IPS-11a (cell line): ENCODE data around the gene ZNF277.

Source experiments
- H3K4me3 ChIP-seq: one replicate; pipeline ENCODE4 v1.5.1; 2013; ENCODE audit warnings: low read depth, low read length, control low read depth

ZNF277 gene

DNA sequence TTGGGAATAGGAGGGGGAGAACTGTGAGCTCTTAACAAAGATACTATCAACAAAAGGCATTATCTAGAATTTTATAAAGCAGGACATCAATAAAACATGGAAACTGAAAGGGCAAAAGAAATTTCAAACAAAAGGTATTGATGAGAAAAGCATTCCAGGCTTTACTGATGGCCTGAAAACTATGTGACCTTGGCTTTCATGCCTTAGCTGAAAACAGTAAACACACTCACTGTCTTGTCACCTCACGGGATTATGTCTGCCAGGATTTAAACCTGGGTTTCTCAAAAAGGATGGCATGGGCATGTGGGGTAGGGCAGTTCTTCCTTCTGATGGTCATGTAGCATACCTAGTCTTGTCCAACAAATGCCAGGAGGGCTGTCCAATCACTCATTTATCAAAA lies 23.2 kb upstream of the ZNF277 start:
- H3K4me3 ChIP-seq: no peak overlapping the region

DNA sequence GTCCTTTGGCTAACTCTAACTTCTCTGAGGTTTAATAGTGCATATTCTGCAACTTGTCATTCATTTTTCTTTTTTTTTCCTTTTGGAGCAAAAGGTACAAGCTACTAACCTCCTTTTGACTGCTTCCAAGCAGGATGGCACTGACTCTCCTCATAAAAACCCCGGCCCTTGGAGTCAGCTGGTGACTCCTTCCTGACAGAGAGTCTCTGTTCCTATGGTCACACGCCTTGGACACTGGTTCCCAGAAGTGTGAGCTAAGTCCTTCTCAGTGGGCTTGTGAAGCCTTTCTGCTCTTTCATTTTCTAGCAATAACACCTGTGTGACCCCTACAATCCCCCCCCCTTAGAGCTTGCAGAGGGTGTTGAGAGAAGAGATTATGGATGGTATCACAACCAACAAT lies 22.0 kb upstream of the ZNF277 start:
- H3K4me3 ChIP-seq: no peak overlapping the region

DNA sequence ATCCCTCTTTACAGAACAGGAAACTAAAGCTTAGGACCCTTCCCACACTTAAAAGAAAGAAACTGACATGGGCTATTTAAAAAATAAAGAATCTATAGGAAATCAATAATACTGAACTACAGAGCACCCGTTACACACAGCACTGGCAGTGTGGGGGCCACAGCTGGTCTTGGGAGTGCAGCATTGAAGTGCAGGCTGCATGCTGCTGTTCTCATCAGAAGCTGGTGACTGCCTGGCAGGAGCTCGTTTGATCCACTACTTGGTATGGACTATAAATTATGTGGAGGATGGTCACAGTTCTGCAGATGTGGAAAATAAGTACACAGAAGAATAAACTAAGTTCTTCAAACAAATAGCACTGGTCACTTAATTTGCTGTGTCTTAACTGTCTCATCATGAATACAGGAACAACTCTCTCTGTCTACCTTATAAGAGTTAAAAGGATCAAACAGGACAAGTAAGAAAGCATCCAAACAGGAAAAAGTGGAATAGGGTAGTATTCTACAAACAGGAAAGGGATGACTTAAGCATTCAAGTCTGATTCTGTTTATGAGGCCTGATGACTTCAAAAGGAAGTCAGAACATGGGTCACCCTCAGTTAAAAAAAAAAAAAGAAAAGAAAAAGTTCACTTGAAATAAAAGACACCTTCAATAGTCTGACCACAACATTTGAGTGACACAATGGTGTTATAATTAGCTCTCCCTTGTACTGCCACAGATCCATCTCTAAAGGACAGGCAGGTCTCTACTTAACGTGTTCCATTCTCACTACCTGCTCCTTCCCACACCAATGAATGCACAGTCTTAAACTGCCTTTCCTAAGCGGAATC lies 21.3 kb upstream of the ZNF277 start:
- no peak overlapping the region for H3K4me3 ChIP-seq

DNA sequence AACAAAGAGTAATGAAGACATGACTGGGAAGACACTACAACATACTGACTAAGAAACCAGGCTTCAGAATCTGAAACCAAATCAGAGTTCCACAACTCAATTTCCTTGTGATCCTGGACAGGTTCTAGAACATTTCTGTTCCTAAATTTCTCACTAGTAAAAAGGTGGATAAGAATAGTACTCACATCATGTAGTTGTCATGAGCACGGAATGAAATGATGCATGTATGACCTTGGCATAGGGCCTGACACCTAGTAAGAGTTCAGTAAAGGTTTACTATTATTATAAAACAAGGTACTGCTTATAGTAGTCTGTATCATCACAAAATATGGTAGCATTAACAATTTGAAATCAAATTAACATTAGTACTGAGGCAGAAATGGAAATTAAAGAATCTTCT lies 20.2 kb upstream of the ZNF277 start:
- no peak overlapping the region for H3K4me3 ChIP-seq

DNA sequence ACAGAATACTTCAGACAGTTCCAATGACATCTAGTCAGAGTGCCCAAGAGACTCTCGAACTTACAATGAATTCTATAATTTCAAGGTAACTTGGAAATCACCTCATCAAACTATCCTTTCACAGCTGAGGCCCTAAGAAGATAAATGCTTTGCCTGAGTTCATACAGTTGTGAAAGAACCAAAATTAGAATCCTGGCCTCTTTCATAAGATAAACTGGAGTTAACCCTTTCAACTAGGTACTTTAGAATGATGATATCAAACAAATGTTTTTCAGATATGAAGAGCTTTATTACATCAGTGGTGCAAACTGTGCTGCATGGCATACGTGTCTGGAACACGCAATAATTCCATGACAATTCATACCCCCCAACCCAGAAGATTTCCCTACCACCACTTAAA lies 18.2 kb upstream of the ZNF277 start:
- H3K4me3 ChIP-seq: no peak overlapping the region

DNA sequence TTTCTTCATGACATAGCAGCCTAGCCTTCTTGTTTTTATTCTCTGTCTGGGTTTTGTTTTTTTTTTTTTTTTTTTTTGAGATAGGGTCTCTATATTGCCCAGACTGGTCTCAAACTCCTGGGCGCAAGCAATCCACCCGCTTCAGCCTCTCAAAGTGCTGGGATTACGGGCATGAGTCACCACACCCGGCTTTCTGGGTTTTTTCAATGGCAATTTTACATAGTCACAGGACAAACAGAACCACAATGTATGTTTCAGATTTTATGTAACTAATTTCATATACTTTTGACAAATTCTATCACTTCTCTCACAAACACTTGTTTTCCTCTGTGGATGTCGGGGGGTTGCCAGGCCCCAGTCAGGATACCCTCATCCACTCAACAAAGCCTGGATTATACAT lies 16.8 kb upstream of the ZNF277 start:
- no peak overlapping the region for H3K4me3 ChIP-seq

DNA sequence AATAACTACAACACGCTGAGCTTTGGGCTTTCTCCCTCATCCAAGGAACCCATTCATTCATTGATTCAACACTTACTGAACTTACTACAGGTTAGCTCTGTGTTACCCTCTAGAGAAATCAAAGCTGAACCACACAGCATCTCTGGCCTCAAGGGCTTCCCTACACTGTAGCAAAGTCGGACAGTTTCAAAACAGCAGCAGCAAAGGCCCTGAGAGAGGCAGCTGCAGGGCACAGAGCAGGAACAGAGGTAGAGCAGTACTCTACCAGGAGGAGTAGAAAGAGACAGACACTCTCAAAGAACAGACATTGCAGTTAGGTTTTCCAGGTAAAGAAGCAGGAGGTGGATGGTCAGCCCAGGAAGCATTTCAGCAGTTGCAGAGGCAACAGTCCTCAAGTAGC lies 16.4 kb upstream of the ZNF277 start:
- no peak overlapping the region for H3K4me3 ChIP-seq

DNA sequence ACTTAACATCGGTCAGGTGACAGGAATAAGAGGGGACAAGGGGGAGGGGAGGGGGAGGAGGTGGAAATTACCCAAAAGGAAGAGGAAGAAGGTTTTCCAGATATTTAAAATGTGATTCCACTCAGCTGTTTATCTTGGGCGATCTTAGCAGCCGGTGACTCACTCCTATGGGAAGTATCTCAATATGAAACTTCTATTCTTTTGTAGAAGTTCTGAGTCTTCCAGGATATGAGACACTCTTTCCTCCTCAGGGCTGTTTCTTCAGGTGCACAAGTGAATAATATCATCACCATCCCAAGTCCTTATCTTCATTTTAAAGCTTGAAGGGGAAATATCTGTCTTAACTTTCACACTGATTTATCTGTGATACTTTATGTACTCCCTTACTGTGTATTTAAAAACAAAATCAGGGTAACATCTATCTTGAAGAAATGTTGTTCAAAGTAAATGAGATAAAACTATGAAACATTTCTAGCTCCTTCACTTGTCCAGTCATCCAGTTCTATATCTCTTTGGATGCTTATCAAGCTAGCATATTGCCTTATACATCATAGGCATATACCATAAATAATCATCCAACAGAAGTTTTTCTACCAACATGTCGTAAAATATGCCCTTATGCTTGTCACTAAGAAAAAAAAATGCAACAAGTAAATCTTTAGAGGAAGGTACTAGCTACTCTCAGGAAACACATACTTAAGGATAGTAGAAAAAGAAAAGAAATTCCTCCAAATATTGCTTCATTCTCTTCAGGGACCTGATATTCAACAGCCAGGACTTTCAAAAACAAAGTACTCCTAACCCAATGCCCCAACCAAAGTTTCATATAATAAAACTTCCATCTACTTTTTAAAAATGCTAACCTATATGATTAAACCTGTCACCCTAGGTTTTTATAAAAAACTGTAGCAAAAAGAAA lies 14.0 kb upstream of the ZNF277 start:
- no peak overlapping the region for H3K4me3 ChIP-seq

DNA sequence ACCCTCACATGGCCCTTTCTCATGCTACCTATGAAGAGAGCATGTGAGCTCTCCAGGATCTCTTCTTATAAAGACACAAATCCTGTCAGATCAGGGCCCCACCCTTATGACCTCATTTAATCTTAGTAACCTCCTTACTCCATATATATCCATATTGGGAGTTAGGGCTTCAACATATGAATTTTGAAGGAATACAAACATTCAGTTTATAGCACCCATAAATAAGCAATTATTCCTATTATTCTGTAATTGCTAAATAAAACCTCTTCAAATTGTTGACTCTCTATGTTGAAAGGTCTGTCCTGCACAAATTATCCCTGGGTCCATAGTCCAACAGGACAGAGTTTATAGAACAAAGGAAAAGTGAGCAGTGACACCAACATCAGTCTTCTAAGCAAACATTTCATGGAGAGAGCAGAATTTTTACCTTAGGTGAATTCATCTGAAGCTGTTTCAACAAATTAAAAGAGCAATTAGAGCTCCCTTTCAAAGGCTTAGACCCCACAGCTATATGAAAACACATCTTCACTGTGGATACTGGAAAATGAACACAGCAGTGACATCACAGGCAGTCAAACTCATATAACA lies 12.5 kb upstream of the ZNF277 start:
- H3K4me3 ChIP-seq: no peak overlapping the region

DNA sequence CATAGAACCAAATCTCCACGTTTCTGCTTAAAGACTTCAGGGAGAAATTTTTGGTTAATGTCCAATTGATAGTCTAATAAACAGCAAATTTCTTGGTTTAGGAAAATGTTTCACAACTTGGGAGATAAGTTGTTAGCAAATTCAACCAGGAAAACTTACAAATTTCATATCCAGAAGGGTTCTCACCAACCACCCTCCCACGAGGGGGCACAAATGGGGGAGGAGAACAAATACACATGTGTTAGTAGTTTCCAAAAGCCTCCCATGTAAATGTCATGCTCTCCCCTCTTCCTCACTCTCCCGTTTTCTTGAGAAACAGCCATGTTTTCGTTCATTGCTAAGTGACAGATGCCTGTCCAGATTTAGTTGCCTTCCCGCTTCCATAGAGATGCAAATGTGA lies 10.8 kb upstream of the ZNF277 start:
- H3K4me3 ChIP-seq: no peak overlapping the region

DNA sequence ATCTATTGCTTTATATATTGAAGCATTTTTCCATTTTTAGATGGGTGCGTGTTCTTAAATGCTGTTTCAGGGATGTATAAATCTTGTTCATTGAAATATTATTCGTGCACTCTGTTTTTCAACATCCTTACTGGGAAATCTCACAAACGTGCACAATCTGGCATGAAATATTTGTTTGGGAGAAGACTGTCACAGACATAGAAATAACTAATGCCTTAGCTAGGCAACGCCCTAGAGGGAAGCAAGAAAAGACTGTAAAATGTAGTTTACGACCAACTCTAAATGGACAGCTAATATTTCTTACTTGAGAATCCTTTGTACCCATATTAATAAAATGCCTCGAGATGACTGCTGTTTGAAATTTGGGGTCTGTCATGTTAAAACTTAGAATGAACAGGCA lies 9.2 kb upstream of the ZNF277 start:
- no peak overlapping the region for H3K4me3 ChIP-seq

DNA sequence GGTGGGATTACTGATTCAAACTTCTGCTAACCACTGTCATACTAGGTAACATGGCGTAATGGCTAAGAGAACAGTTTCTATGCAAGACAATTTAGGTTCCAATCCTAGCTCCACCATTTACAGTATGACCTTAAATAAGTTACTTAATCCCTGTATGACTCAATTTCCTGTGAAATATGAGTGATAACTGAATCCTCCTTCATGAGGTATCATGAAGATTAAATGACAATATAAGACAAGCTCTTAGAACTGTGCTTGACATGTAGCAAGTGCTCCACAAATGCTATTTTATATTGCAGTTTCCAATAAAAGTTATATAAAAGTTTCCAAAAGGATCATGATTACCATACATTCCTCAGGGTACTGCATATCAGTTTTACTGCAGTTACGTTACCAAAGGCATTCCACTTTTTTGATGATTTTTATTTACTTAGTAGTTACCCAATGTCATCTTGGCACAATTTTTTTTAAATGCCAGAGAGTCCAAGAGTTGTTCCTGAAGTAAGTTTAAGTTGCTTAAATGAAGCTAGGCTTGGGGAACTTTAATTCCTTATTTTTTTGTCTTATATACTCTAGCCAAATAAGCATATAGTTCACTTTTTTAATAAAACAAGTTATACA lies 7.3 kb upstream of the ZNF277 start:
- no peak overlapping the region for H3K4me3 ChIP-seq

DNA sequence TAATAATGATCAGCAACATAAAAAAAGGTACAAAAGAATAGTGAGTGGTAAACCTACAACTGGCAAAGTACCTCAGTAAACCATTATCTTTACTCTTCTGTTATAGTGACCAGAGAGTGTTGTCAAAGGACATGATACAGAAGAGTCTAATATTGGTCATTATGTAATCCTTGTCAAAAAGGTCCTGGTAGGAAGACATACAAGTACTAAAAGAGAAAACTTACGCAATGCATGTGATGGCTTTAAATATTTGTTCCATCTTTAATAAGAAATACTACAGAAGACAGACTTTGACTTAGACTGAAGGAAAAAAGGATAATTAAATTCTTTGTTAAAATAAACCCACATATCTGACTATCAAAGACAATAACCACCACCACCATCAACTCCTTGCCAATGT lies 6.8 kb upstream of the ZNF277 start:
- no peak overlapping the region for H3K4me3 ChIP-seq

DNA sequence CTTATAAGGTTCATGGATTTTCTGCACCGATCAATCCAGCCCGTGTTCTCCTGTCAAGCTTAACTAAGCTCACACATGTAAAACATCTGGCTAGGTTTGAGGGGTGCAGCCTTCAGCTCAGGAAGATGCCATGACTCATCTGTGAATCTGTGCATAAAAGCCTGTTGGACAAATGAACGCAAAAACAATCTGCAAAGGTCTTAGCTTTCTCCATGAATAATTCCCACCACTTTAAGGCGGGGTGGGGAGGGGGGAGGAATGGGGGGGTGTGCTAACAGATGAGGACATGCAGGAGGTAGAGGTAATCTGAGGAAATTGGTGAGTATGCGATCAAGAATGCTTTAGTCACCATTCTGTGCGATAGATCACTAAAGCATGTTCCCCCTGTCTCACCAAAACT lies 5.1 kb upstream of the ZNF277 start:
- no peak overlapping the region for H3K4me3 ChIP-seq

DNA sequence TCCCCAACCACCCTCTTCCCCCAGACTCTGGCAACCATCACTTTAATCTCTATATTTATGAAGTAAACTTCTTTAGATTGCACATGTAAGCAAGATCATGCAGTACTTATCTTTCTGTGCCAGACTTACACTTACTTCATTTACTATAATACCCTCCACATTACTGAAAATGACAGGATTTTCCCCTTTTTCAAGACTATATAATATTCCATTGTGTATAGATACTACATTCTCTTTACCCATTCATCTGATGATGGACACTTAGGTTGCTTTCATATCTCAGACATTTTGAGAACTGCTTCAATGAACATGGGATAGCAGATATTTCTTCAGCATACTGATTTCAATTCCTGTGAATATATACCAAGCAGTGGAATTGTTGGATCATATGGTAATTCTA lies 4.7 kb upstream of the ZNF277 start:
- H3K4me3 ChIP-seq: no peak overlapping the region

DNA sequence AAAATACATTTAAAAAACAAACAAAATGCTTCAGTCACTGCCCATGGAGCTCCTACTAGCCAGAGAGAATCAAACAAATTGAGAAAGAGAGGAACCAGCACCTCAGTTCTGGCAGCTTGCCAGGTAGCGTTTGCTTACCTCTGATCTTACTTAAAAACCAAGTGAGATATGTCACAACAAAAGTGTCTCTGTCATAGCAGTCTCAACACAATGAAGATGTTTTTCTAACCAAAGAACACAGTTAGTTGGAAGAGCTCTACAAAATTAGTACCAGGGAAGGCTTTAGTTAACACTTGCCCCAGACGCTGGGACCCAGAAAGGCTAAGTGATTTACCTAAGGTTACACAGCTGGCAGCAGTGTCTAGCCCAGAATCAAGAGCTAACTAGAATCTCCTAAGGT lies 3.7 kb upstream of the ZNF277 start:
- H3K4me3 ChIP-seq: no peak overlapping the region

DNA sequence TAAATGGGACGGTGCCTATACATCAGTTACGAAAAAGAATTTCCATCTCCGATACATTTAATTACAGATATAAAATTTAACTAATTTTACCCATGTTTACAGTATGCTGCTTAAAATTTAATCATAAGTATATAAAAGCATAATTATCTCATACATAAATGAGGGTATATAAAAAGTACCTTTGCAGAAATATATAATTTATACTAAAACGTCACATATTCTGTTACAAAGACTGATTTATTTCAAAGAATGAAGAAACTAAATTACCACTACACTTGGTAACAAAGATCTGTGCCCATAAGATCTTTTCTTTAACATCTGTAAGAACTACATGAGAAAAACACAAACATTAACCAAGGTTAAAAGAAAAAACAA lies 3.1 kb upstream of the ZNF277 start:
- H3K4me3 ChIP-seq: peak overlapping the region; percentile 24

DNA sequence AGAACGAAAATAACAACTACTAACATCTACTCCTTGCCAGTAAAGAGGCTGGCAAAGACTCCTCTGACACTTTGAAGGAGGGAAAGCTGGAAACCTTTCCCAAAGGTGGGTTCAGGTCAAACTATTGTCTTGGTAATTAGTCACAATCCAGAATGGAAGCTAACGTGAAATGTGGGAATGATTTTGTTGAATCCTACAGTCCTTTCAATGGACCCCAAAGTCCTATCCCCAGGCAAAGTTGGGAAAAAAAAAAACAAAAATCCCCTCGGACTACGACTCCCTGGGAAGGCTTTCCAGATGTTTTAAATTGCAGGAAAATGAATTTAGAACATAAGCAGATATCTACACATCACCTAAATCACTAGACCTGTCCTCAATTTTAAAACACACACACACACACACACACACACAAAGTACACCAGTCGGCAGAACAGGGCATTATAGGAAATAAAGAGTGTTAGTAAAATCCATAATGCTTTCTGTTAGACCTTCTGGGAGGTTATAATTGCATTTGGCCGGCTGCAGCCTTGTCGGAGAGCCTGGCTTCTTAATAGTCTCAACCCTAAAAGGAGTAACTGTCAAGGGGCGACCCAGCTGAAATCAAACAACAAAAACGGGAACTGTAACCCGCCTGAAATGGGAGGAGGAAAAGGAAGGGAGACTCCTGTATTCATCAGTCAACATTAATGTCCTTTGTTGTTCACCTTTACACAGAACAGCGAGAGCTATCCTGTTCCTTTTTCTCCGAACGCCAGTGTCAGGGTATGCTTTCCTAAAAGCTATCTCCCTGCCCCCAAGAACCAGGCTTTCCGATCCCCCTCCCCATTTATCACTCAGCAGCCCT lies 1.8 kb upstream of the ZNF277 start:
- H3K4me3 ChIP-seq: peak overlapping the region; percentile 85

DNA sequence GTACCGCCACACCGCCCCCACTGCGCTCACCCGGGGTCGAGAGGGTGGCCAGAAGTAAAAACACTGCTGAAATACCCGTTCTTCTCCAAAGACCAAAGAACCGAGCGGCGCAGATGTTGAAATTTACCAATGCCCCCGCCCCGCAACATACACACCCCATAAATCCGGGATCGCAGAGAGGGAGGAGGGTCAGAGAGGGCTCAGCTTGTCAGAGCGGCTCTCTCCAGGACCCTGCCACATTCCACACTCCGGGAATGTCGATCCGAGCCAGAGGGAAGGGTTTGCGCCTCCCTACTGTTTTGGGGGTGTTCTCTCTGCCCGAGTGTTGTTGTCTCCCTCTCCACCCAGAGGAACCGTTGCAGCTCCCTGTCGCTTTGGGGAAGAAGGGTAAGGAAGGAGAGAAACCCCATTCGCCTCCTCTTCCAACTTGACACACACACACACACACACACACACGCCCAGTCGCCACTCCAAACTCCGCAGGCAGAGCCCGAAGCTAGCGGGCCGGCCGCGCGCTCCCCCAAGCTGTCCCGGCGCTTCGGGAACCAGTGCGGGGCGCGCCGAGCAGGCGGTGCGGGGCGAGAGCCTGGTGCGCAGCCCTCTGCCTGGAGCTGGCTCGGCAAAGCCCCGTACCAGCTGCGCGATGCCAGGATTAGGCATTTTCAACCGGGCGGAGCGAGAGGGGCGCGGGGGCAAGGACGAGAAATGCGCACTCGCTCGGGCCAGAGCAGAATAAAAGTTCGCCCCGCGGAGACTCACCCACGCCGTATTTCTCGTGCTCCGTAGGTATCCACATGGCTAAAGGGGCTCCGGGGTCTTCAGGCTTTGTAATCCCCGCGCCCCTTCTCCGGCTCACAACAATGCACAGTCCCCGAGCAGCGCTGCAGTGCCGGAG lies 905 bp upstream of the ZNF277 start:
- peak overlapping the region; percentile 85 for H3K4me3 ChIP-seq
